ENCODE measurements around the gene NCKAP5. TPM values are rescaled to one million over a fixed set of nuclear protein-coding genes. Genes with fewer than 3 reads are reported as not detected.

Gene NCKAP5
- total and polyA plus RNA-seq, 2 experiments from 2014 or later: 0.21 to 0.31 TPM

- no peak for DNase-seq (ENCODE audit: low read depth in 1 of 2, low spot score in 1 of 2)
- H3K27me3 ChIP-seq: no peaks in the 10 kb centered on the region
- H3K4me1 ChIP-seq (ENCODE audit: low read depth): no peaks in the 10 kb centered on the region
- no peak for TF ChIP-seq CTCF (IDR thresholded peaks at IDR 0.05; ENCODE audit: low read depth, low read length)
- no peak overlapping the region for H3K27ac ChIP-seq
- no peaks in the 10 kb centered on the region for H3K9me3 ChIP-seq (ENCODE audit: low read depth)
- no peaks in the 10 kb centered on the region for H3K36me3 ChIP-seq
- no peak overlapping the region for H3K4me3 ChIP-seq
Measured at GRCh38 chr2:132750606-132751005, 817.7 kb downstream of the NCKAP5 start.

- H3K36me3 ChIP-seq: no peaks in the 10 kb centered on the region
- no peaks in the 10 kb centered on the region for H3K4me1 ChIP-seq (ENCODE audit: low read depth)
- DNase-seq (ENCODE audit: low read depth in 1 of 2, low spot score in 1 of 2): no peak
- H3K27me3 ChIP-seq: no peaks in the 10 kb centered on the region
- no peaks in the 10 kb centered on the region for H3K9me3 ChIP-seq (ENCODE audit: low read depth)
- no peak overlapping the region for H3K4me3 ChIP-seq
- TF ChIP-seq CTCF (IDR thresholded peaks at IDR 0.05; ENCODE audit: low read depth, low read length): no peak
- no peak overlapping the region for H3K27ac ChIP-seq
Measured at GRCh38 chr2:132747046-132747445, 821.2 kb downstream of the NCKAP5 start.

- no peak for DNase-seq (ENCODE audit: low read depth in 1 of 2, low spot score in 1 of 2)
- Histone ChIP-seq H3K36me3 (no peaks in the 10 kb centered on the region), H3K27ac (no peak overlapping the region), H3K4me3 (no peak overlapping the region), H3K4me1 (ENCODE audit: low read depth) (no peaks in the 10 kb centered on the region), H3K9me3 (ENCODE audit: low read depth) (no peaks in the 10 kb centered on the region), H3K27me3 (no peaks in the 10 kb centered on the region)
- TF ChIP-seq CTCF (IDR thresholded peaks at IDR 0.05; ENCODE audit: low read depth, low read length): no peak
Measured at GRCh38 chr2:132741754-132742153, 826.5 kb downstream of the NCKAP5 start.

GRCh38 chr2:132740081-132740720, 828.1 kb downstream of the NCKAP5 start:
- Histone ChIP-seq H3K4me1 (ENCODE audit: low read depth) (no peaks in the 10 kb centered on the region), H3K36me3 (no peaks in the 10 kb centered on the region), H3K4me3 (no peak overlapping the region), H3K27me3 (no peaks in the 10 kb centered on the region), H3K27ac (no peak overlapping the region), H3K9me3 (ENCODE audit: low read depth) (no peaks in the 10 kb centered on the region)
- TF ChIP-seq CTCF (IDR thresholded peaks at IDR 0.05; ENCODE audit: low read depth, low read length): no peak
- no peak for DNase-seq (ENCODE audit: low read depth in 1 of 2, low spot score in 1 of 2)

GRCh38 chr2:132738223-132738622, 830.0 kb downstream of the NCKAP5 start:
- no peak overlapping the region for H3K4me3 ChIP-seq
- TF ChIP-seq CTCF (IDR thresholded peaks at IDR 0.05; ENCODE audit: low read depth, low read length): no peak
- H3K9me3 ChIP-seq (ENCODE audit: low read depth): no peaks in the 10 kb centered on the region
- H3K4me1 ChIP-seq (ENCODE audit: low read depth): no peaks in the 10 kb centered on the region
- DNase-seq (ENCODE audit: low read depth in 1 of 2, low spot score in 1 of 2): no peak
- no peaks in the 10 kb centered on the region for H3K27me3 ChIP-seq
- H3K36me3 ChIP-seq: no peaks in the 10 kb centered on the region
- H3K27ac ChIP-seq: no peak overlapping the region

Measured in cardiac muscle cell (in vitro differentiated cells and primary cell).